ENCODE measurements around the gene CISH.

The CISH gene

DNA sequence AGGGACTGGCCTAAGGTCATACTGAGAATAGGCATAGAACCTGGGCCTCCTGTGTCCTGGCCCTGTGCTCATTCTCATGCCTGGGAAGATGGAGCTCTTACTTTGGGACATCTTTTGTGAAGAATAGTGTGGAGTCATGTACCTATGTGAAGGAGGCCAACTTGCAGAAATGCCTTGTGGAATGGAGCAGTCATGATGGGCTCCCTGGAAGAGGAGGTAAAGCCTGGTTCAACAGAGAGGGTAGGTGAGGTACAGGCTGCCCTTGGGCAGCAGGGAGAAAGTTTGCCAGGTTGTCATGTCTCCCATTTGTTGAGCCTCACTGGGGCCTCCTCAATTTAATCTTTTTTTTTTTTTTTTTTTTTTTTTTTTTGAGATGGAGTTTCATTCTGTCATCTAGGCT, 23.5 kb upstream of the CISH start:
- no peak for DNase-seq

DNA sequence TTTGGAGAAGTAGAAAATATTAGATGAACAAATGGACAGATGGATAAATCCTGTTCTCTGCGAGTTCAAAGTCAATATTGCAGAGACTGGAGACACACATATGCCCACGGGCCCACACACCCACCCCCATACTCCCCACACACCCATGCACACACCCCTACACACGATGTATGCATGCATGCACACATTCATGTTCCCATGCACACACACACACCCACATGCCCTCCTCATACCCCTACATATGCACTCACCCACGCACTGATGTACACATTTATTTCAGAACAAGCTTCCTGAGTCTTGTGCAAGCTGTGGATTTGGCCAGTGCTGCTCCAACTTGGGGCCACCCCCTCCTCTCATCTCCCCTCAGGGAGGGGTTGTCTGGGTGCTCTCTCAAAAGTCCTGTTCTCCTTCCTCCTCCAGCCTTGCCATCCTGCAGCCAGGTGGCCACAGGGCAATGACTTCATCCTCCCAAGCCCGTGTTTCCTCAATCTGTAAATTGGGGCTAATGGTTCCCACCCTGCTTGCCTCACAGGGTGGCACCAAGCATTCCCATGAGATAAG, 21.7 kb upstream of the CISH start:
- DNase-seq: no peak

DNA sequence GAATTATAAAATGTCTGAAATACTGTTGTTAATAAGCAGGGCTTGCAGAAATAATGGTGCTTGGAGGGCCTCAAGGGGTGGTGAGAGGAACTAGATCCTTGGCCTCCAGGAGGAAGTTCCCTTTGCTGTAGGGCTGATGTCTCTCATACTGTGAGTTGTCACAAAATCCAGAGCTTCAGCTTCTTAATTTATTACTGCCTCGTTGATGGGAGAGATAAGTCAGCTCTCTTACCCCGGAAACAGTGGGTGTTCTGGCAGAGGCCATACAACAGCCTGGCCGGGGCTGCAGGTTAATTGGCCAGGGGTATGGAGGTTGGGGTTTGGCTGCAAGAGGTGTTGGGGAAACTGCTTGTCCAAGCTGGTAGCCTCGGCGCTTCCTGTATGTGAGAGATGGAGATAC, 20.9 kb upstream of the CISH start:
- no peak for DNase-seq

DNA sequence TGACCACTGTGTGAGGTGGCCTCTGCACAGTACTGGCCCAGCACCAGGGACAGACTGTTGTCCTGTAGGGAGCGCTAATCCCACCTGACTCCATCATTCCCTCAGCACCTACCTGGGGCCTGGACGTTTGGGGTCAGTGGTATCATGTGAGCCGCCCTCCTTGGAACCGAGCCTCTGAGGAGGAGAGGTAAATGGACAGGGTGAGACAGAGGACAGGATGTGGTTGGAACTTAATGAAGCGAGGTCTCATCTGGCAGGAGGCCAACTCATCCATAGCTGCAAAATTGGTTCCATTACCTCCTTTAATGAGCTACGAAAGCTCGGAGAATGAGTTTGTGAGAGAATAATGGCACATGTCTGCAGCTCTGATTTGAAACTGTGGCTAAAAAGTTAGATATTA, 19.3 kb upstream of the CISH start:
- peak; percentile 46 for DNase-seq

DNA sequence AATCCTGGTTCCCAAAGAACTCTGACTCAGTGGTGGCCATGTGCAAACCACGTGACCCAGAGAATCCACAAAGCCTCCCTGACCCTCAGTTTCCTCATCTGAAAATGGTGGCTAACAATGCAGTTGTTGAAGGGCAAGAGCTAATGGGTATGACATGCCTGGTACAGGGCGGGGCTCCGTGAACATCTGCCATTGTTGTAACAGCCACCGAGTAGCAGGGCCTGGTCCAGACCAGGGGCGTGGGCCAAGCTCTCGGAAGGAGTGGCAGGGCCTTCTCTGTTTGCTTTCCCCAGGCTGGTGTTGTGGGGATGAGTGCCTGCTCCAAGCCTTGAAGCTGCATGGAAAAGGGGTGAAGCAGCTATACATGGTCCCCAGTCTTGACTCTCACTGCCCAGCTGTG, 18.8 kb upstream of the CISH start:
- no peak for DNase-seq

DNA sequence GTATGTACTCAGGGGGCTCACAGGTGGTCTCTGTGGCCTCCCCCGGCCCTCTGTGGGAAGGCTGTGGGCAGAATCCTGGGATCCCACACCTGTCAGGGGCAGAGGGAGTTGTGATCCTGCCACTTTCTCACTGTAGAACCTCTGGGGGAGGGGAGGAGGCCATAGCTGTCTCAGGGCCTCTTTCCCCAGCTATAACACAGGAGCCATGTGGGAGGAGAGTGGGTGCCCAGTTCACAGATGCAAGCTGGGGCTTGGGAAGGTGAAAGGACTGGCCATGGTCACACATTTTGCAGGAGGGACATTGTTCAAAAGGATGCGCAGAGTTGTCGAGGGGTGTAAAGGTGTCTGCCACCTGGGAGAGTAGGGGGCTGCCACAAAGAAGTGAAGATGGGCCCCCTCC, 17.0 kb upstream of the CISH start:
- DNase-seq: no peak

DNA sequence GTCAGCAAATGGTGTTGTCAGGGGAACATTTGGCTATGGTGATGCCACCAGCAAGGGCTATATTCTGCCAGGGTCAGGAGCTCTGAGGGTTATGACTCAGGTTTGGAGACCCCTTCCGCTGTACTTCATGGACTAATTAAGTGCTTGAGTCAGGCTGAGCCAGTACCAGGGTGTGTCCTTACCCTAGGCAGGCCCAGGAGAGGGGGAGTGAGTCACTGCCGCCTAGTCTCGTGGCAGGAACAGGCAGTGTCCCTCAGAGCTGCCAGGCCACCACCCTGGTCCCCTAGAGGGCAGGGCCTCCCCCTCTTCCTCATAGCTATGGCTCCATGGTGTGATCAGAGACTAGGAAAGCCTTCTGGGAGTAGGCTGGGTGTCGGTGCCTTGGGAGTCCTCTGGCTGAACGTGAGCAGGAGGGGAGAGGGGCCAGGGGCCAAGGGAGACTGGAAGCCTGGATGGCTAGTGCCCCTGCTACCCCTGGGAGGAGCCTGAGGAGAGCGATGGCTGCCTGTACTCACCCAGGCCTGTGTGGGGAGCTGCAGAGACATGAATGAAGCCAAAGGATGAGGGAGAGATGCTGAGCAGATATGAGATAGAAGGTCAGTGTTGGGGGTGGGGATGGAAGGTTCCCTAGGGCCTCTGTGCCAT, 16.0 kb upstream of the CISH start:
- peak; percentile 7 for DNase-seq

DNA sequence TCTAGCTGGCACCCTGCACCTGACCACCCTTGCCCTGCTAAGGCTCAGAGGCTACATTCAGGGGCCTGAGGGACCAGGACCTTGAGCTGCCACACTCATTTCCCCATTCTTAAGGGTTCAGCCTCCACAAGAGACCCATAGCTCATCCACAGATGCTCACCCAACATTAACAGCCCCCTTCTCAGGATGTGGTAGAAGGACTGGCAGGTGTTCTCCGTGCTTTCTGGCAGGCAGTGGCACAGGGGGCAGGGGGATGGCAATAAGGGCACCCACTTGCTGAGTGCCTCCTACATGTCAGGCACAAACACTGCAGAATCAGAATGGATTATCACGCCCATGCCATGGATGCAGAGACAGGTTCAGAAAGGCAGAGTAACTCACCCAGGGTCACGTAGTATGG, 14.8 kb upstream of the CISH start:
- no peak for DNase-seq

DNA sequence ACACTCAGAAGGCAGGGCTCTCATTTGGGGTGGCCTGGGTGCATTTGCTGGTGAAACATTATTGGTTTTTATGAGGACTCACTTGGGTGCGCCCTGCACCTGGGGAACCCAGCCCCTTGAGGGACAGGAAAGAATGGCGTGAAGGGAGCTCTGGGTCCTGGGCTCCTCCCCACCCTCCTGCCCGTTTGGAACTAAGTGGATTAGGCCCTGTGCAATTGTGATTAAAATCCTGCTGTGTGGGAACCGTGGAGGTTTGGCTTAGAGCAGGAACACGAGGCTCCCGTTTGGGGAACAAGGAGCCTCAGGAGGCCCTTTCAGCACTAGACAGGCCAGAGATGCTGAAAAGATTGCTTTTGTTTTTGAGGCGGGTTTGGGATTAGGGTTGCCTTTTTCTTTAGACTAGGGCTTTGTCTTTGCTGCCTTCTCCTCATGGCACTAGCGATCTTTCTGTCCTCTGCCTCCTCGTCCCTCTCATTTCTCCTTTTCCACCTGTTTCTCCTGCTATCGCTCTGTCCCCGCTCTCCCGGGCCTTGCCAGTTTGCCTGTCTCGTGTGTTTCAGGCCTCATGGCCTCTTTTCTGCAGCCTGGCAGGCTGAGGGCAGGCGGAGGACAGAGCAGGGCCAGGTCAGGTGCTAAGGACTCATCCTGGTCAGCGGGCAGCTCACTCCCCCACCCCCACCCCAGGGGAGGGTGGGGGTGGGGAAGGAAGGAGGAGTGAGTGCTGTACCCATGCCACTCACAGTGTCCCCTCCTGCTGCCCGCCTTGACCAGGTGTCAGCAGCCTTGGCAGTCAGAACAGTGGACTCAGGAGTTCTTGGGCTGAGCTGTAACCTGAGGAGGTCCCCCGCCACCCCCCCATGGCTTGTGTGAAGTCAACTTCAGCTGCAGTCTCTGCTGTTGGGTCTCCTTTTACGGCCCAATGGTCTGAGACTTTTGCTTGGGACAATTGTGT, 13.9 kb upstream of the CISH start:
- no peak for DNase-seq

DNA sequence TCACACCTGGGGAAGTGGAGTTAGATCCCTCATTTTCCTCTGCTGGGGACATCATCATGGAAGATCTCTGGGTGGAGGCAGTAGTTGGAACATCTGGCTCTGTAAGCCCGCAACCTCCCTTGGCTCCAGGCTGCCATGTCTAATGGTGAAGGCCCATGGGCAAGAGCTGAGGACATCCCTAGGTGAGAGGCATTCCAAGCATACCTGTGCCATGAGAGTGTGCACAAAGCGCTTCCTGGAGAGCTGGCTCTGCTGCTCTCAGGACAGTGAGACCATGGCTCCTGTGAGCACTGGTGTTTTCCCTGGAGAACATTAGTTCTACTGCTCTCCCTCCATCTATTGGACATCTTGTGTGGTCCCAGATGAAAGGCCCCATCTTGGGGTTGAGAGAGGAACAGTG, 13.1 kb upstream of the CISH start:
- DNase-seq: no peak

DNA sequence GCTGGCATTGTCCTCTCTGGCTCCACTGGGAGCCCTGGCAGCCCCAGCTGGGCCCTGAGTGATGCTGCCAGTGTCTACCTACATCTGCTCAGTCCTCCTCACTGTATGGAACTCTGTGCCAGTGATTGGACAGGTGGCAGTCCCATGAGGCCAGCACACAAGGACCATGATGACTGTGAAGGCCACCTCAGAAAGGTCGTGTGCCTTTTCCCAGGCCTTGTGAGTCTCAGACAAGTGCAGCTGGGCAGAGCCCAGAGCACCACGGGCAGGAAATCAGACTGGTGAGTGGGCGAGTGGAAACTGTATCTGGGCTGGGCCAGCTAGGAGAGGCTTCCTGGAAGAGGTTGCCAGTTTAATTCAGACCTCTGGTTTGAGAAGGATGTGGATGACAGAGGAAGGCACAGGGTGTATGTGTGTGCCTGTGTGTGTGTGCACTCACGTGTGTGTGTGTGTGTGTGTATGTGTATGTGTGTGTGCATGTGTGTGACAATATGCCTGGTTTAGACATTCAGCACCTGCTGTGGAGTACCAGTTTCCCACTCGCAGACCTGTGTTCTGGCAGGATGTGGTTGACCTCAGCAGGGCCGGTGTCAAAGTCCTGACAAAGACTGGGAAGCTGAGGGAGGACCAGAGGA, 12.4 kb upstream of the CISH start:
- DNase-seq: no peak

DNA sequence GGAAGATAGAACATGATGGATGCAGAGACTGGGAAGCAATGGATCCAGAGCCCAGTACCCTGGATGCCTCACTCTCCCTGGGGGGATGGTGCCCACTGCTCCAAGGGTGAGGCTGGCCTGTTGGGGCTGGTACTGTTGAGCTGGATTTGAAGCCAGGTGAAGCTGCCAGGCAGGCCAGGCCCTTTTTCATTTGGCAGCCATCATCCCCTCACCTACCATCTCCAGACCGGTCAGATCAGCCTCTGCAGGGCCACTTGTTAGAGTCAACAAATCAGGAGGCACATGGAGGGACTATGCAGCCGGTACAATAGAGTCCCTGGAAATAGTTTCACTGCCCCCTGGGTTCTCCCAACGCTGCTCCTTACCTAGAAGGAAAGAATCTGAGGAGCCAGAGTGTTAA, 11.3 kb upstream of the CISH start:
- DNase-seq: no peak

DNA sequence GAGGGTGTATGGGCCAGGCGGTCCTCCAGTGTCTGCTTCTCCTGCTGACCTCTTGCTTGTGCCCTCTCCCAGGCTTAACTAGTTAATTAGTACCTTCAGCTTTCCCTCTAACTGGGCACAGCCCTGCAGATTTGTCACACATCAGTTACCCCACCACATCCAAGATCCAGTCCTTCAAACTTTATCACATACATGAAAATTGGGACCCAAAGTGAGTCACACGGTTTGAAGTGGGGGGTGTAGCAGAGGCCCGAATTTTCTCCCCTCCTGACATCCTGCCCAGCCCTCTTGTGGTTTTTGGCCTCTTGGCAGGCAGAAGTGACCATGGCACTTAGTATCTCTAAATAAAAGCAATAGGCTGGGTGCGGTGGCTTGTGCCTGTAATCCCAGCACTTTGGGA, 9.2 kb upstream of the CISH start:
- no peak for DNase-seq

DNA sequence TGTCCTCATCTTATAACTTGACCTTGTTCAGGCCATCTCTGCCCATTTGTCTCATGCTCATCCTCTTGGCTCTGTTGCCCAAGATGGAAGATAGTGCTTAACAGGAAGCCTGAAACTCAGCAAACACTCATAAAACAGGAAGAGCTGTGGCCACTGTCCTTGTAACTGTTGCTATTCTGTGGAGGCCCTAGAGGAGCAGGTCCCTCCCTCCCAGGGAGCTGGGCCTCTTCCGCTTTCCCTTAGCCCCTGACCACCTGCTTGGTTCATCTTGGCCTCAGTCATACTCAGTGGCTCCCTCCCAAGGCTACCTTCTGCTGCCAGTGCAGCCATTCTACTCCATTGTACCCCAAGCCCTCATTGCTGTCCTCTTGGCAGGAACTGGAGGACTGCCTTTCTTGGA, 8.8 kb upstream of the CISH start:
- DNase-seq: no peak

DNA sequence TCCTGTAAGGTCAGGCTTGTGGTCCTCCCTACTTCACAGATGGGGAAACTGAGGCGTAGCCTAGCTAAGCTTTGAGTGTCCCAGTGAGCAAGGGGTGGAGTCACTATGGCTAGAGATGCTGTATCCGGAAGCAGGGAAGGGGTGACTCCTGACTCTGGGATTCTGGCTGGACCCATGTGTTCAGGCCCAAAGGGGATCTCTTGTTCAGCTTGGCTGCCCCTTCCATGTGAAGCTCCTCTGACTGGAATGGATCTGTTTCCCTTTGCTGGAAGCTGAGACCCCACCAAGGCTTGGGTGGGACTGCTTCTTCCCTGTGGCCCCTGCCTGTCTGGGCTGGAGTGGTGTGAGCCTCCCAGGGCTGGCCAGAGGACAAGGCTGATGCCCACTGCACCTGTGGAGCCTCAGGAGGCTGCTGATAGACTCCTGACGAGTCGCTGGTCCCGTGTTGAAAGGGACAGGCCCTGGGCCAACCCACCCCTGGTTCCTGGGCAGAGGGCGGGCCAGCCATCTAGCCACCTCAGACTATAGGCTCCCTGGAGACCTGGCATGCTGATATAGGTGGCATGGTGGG, 6.4 kb upstream of the CISH start:
- no peak for DNase-seq

DNA sequence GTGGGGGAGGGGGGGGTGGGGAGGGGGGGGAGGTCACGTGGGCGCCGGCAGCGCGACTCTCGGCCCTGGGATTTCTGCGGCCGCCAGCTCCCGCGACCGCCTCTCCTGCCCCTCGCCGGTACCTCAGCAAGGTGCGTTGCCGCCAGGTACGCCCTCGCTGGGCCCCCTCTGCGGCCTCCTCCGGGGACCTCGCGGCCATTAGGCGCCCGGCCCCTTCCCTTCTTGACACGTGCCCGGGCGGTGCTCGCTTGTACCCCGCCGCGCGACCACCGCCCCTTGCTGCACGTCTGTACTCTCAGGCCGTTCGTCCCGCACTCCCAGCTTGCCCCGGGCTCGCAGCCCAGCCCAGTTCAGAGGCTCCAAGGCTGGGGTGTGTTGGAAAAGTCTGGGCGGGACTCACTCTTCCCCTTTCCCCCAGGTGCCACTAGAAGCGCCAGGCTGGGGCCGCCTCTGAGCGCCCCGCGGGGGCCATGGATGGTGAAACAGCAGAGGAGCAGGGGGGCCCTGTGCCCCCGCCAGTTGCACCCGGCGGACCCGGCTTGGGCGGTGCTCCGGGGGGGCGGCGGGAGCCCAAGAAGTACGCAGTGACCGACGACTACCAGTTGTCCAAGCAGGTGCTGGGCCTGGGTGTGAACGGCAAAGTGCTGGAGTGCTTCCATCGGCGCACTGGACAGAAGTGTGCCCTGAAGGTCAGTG, 5.7 kb upstream of the CISH start, which contains the start of gene MAPKAPK3:
TSS of gene MAPKAPK3 (plus strand) at position 56 of the 696 bp plus-strand sequence. CDS start at position 471, 415 bp downstream.
- DNase-seq: peak; percentile 31

DNA sequence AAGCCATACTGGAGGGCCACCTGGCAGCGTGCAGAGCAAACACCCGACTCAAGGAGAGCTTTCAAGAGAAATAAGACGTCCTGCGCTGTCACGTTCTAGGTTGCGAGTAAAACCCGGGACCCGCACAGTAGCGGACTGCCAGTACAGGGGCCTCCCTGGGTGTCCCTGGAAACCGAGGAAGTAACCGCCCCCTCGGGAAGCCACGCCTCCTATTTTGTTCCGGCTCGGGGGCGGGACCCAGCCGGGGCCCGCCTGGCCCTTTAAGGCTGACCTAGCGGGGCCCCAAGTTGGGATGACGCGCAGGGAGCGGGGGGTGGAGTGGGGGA, 5.2 kb upstream of the CISH start:
- peak; percentile 73 for DNase-seq

DNA sequence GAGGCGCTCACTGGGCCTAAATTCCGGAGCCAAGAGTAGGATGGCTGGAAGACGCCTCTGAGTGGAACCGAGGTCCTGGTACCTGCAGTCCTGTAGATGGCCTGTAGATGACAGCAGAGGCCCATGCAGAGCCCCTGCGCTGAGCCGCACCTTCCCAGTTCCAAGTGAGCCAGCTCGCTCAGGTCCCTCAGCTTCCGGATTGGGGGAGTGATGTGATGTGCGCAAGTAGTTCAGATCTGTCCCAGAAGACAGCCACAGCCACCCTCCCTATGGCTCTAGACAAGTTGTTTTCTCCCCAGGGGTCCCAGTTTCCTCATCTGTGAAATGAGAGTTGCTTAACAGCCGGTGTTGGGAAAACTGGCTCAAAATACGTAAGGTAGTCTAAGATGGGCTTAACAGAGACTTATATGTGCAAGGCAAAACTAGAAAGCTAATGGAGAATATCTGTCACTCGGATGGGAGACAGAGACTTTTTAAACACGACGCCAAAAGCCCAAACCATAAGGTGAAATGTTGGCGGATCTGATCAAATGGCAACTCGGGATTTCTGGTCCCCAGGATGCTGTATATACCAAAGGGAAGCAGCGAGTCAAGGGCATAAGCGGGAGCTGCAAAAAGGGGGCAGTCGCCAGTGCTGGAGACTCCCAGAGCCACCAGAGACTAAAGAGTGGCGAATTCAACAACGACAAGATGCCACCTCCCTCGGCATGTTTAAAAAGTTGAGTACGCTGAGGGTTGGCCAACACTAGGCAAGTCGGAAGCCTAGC, 4.6 kb upstream of the CISH start:
- peak; percentile 73 for DNase-seq

DNA sequence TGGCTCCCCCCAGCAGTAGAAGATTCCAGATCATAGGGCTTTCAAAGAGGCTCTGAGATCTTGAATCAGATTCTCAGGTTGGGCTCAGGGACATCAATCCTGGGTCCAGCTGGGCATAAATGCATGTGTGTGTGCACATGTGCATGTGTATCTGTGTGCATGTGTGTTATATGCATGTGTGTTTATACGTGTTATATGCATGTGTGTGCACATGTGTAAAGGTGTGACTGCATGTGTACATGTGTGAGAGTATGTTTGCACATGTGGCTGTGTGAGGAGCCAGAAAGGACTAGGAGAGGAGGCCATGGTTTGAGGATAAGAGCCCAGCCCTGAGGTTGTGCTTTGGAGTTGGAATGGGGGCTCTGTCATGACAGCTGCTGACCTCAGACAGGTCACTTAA, 3.6 kb upstream of the CISH start:
- no peak for DNase-seq

DNA sequence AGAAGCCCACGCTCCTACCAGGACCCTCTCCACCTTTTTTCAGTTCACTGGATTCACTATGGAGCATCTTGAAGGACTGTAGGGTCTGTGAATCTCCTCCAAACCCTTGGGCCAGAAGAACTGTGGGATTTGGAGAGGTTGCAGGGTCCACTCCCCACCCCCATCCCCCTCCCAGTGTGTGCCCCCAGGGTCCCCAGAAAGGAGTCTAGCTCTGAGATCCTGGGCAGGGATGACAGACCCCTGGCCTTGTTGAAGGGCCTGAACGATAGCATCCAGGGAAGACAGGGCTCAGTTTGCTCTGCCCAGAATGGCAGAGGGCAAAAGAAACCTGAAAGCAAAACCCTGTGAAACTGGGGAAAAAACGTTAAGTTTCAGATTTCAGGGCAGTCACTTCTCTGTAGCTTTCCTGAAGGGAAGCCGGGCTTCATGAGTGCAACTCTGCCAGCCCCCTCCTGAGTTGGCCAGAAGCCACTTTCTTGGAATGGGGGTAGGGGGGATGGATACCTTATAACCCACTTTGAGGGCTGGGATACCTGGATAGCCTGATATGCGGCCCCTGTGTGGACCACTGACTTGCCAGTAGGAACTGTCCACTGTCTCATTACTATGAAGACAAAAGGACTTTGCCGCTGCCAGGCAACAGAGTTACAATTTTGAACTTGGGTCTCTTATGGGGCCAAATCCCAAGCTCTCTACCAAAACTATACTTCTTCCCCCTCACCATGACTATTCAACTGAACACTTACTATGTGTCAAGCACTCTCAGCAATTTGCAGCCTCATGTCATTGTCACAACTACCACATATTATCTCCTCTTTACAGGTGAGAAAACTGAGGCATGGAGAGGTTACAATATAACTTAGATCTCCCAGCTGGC, 1.6 kb upstream of the CISH start:
- no peak for DNase-seq
